HG03521 (cell line): ENCODE measurements around the gene TTC21A.
"Not testable (repeated sequence)": the region's sequence is repeated elsewhere in the genome, so short reads cannot be mapped to it uniquely, and the experiment has no call there.

ENCODE experiments used
- ATAC-seq: cut with Tn5 transposase; IDR thresholded peaks from one replicate; pipeline ENCODE4 v1.9.1; 2021; ENCODE audit warnings: mild to moderate bottlenecking, moderate library complexity; ENCODE audit not compliant: unreplicated experiment

TTC21A gene, protein sequence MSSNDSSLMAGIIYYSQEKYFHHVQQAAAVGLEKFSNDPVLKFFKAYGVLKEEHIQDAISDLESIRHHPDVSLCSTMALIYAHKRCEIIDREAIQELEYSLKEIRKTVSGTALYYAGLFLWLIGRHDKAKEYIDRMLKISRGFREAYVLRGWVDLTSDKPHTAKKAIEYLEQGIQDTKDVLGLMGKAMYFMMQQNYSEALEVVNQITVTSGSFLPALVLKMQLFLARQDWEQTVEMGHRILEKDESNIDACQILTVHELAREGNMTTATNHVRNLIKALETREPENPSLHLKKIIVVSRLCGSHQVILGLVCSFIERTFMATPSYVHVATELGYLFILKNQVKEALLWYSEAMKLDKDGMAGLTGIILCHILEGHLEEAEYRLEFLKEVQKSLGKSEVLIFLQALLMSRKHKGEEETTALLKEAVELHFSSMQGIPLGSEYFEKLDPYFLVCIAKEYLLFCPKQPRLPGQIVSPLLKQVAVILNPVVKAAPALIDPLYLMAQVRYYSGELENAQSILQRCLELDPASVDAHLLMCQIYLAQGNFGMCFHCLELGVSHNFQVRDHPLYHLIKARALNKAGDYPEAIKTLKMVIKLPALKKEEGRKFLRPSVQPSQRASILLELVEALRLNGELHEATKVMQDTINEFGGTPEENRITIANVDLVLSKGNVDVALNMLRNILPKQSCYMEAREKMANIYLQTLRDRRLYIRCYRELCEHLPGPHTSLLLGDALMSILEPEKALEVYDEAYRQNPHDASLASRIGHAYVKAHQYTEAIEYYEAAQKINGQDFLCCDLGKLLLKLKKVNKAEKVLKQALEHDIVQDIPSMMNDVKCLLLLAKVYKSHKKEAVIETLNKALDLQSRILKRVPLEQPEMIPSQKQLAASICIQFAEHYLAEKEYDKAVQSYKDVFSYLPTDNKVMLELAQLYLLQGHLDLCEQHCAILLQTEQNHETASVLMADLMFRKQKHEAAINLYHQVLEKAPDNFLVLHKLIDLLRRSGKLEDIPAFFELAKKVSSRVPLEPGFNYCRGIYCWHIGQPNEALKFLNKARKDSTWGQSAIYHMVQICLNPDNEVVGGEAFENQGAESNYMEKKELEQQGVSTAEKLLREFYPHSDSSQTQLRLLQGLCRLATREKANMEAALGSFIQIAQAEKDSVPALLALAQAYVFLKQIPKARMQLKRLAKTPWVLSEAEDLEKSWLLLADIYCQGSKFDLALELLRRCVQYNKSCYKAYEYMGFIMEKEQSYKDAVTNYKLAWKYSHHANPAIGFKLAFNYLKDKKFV (N-terminal part only)

DNA sequence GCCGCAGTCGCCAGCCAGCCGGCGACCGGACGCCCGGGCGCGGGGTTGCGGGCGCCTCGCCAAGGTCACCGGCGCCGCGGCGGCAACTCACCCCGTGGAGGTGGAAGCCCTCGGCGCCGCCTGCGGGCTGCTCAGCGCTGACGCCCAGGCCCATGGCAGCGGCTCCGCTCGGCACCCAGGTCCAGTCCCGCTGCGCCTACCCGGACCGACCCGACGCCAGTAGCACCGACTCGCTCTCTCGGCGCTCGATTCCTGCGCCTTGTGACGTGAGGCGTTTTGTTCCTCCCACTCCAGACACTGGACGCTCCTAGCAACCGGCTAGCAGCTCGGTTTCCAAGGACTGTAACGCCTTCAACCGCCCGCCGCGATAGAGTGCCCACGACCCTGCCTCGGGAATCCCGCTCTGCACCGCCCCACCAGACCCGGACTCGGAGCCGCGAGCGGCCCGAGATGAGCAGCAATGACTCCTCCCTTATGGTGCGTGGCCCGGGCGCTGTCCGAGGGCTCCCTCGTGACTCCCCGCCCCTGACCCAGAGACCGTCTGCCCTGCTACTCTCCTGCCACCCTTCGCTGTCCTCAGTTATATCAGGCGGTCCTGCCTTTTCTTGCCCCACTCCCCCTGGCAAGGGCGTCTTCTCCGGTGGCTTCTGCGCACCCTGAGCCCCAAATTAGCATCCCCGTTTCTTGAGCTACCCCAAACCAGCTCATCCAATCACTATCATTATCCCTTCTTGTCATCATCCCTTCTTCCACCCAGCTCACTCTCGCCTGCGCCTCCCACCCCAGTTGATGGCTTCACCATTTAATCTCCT, at the start of gene TTC21A, which contains the start of gene GORASP1:
Gene TTC21A, plus strand, starts transcription at position 293 of the 812 bp plus-strand sequence. Its CDS starts 158 bp downstream, at position 451.
Gene GORASP1, minus strand, starts transcription at position 240 of the 812 bp plus-strand sequence. Its CDS starts 86 bp downstream, at position 154.
- ATAC-seq: peak; percentile 44

DNA sequence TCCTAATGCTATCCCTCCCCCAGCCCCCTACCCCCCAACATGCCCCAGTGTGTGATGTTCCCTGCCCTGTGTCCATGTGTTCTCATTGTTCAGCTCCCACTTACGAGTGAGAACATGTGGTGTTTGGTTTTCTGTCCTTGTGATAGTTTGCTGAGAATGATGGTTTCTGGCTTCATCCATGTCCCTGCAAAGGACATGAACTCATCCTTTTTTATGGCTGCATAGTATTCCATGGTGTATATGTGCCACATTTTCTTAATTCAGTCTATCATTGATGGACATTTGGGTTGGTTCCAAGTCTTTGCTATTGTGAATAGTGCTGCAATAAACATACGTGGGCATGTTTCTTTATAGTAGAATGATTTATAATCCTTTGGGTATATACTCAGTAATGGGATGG, 46.3 kb upstream of the TTC21A start:
- not testable (repeated sequence) for ATAC-seq

DNA sequence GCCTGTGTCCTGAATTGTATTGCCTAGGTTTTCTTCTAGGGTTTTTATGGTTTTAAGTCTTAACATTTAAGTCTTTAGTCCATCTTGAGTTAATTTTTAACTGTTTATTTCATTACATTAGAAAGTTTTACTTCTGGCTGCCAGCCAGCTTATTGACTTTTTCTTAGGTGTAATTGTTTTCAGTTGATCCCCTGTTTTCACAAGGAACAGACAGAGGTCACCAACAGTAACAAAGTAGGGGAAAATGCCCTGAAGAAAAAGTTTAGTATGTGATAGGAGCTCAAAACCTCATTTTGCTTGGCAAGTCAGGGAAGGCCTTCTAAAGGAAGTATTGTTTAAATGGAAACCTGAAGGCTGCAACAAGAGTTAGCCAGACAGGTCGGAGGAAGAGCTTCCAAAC, 45.3 kb upstream of the TTC21A start:
- ATAC-seq: no peak

DNA sequence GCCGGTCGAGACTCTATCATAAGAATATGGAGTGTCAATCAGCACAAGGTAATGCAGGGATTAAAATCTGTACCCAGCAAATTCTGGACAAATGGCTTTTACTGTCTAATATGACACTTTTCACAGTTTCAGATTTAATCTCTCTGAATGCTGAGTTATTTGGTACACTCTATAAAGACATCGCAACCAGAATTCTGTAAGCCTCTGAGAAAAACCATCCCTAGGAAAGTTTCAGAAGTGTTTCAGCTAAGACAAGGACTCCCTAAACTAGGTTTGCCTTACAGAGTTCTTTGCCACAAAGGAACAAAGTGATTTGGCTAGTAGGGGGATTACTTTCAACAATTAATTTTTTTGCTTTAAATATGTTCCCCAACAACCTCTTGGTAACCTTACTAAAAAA, 44.3 kb upstream of the TTC21A start:
- ATAC-seq: no peak

DNA sequence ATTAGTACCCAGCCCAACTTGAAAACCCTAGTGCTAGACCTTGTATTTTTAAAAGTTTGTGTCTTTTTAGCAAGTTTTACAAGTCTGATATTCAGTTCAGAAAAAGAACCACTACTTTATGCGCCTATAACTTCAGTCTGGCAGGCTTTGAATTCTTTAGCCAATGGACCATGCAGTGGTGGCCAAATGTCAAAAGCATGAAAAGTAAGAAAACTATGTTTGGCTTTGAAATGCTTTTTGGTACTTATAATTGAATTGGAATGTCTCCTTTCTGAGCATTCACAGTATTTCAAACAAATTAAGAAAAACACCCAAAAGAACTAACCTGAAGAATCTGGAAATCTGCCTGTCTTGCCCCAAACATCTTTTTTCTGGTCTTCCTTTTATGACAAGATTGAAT, 42.8 kb upstream of the TTC21A start:
- ATAC-seq: no peak

DNA sequence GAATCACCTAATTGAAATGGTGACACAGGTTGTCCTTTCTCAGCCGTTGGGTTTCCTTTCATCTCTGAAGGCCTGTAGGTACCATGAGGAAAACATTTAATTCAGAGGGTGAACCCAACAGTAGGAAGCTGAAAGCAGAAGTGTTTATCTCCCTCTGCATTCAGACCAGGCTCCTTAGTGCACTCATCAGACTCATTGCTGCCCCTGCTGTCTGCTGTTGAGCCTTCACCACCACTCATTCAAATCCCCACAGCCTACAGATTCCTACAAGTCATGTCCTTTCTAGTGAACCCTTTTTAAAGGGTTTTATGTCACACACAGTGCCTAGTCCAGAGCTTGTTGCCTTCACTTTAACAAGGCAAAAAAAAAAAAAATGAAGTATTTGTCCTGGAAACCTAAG, 42.3 kb upstream of the TTC21A start:
- peak; percentile 92 for ATAC-seq

DNA sequence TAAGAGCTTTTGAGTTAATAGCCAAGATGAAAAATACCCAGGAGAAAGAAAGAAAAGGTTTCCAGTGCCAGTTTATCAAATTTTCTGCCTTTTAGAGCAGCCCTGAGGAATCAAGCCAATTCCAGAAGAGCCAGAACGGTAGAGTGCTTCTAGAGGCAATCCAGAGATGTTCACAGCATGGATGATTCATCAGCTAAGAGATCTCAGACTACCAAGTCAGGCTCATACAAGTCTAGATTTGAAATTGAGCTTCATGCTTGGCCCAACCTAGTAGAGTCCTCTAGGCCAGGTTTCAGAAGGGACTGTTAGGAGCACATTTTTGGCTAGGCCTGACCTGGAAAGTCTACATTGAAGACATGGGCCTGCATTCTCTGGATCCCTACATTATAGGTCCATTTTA, 40.2 kb upstream of the TTC21A start:
- ATAC-seq: no peak

DNA sequence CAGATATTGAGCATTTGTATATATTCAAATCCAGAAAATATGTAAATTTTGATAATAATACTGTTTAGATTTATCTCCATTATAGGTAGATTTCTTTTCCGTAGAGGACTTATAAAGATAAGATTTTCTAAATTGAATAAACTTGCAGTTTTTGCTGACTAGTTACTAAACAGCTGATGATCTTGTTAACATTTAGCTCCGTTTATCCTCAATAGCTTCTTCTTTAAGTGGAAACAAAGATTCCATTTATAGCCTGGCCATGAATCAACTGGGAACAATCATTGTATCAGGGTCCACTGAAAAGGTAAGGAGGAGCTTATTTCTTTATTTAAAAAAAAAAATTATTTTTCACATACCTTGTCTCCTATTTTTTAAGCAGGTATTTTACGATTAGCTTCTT, 38.9 kb upstream of the TTC21A start:
- ATAC-seq: no peak

DNA sequence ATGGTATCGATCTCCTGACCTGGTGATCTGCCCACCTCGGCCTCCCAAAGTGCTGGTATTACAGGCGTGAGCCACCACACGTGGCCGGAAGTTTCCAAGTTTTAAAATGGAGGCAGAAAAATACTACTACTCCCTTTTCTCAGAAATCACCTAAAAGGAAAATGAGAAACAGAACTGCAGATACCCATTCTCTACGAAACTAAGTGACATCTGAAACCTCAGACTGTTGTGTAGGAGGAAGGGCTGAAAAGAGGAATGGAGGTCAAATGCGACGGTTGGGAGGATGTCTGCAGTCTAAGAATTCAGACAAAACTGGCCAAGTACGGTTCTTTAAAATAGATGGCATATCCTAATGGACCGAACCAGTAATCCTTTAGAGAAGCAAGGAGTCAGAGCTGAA, 31.6 kb upstream of the TTC21A start:
- ATAC-seq: no peak

DNA sequence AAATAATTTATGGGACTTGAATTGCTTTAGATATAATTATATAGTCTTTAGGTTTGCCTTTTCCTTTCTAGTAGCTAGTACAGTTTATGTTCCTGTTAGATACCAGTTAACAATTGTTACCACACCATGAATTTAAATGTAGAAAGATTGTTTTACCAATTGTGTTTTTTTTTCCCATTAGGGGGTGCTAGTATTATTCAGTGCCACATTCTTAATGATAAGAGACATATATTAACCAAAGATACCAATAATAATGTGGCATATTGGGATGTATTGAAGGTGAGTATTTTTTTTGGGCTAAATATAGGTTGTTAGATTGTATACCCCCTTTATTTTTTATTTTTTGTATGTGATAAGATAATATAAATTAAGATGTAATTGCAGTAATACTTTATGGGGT, 27.9 kb upstream of the TTC21A start:
- ATAC-seq: no peak

DNA sequence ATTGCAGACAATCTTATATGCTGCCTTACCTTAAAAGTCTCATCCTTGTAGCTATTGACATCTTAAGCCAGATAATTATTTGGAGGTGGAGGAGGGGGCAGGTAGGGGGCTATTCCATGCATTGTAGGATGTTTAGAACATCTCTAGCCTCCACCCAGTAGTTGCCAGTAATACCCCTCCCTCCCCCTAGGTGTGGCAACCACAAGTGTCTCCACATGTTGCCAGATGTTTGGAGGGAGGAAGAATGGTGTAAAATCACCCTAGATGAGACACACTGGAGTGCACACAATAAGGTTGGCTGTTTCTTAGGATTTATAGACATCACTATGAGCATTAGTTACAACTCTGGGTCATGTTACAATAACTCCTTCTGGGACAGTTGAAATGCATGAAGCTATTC, 27.5 kb upstream of the TTC21A start:
- no peak for ATAC-seq

DNA sequence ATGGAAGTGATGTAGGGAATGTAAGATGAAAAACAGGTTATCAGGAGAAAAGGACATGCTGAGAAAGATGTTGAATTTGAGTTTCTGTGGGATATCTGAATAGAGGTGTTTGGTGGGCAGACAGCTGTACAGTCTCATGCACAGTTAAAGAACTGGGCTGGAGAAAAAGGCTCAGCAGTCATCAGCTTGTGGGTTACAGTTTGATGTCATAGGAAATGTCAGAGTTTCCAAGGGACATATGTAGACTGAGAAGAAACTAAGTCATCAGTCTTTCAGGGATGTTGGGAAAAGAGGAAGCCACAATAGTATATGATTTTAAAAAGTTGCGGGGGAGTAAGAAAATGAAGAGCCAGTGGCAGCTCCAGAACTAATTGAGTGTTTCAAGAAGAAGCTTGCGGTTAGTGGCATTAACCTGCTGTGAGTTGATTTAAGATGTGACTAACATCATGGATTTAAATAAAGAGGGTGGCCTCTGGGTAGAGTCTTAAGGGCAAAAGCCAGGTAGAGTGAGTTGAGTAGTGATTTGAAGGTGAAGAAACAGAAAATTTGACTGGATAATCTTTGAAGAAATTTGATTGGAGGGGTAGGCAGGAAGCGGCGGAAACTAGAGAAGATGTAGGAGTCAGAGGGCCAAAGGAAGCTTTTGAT, 24.7 kb upstream of the TTC21A start:
- no peak for ATAC-seq

DNA sequence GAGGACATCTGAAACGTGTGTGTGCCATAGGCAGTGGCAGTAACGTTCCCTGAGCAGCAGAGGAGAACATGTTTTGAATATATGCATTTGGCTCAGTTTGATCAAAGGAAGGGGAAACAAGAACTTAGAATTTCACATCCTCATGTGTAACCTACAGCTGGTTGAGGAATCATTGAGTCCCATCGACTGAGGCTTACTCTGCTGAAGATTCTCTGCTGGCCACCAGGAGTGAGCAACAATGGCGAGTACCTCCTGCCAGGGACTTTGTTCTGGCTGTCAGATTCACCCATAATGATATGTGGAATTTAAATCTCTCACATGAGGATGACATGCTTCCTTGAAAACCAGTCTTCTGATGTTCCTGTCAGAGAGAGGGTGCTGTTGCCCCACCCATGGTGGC, 21.3 kb upstream of the TTC21A start:
- ATAC-seq: no peak

DNA sequence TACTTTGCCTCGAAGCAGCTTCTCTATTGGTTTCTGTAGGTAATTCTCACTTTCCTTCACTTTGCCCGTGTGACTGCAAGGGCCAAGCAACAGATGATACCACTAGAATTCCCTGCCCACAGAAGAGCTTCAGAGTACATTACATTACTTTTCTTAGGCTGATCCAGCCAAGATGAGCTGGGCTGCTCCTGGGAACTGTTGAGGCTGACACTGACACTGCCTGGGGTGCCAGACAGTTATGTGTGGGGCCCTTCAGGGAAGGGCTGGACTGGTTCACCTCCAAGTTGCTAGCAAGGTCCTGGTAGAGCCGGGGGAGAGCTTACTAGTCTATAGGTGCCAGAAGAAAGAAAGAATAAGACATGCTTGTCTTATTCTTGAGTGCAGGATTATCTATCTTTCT, 19.0 kb upstream of the TTC21A start:
- ATAC-seq: no peak

DNA sequence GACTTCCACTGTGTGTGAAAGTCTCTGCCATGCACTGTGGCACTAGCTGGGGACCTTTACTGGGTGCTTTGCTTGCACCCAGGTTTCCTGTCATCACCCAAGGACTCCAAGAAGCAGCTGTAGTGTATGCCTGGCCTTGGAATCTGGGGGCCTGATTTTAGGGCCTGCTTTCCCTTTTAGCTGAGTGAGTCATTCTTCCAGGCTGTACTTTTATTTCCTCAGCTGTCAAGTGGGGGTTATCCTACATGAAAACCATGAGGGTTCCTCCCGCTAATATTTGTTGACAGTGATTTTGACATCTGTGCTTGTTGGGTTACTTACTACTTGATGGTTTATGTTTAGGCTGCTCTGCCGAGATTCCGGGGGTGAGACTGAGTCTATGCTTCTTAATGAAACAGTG, 18.6 kb upstream of the TTC21A start:
- no peak for ATAC-seq

DNA sequence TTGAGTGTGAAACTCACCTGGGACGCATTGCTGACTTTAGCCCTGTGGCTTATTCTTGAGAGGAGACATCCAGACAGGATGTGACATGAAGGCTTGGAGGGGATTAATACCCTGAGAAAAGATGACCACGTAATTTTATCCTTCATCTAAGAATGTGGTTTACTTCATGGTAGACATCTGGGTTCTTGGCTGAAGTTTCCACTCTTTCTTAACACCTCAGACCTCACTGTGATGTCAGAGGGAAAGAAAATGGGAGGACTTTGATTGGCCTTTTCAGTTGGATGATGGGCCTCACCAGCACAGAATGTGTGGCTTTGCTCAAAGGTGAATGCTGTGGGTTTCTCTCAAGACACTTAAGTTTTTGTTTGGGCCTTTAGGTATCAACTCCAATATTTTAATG, 16.6 kb upstream of the TTC21A start:
- ATAC-seq: no peak

DNA sequence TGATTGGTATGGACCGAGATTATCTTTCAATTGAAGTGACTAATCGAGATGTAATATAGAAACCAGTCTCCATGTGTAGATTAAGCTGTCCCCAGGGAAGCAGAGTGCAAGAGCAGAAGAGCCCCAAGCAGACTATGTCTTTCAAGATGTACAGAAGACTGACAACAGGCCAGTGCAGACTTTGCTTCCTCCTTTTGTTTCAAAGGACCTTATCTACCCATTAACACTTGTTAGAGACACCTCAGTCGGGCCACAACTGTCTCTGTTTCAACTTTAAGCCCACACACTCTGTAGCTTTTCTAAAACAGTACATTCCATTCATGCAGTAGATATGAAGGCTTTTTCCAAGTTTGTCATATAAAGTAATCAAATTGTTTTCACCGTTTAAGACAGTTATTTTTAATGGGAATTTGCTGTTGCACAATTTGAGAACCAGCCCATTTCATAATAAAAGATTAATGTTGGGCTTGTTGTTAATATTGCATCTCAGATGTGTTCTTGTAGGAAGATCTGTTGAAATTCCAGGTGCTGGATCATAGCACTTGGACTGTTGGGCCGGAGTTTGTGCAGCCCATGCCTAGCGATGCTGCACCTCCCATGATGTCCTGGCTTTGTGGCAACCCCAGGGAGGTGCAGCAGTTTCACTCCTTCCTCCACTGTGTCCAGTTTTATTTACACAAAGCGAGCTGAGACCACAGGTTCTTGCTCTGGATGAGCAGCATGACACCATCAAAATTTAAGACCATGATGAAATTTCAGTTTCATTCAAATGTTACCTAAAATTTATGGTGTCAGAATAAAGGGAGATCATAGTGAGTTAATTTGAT, 12.4 kb upstream of the TTC21A start:
- no peak for ATAC-seq

DNA sequence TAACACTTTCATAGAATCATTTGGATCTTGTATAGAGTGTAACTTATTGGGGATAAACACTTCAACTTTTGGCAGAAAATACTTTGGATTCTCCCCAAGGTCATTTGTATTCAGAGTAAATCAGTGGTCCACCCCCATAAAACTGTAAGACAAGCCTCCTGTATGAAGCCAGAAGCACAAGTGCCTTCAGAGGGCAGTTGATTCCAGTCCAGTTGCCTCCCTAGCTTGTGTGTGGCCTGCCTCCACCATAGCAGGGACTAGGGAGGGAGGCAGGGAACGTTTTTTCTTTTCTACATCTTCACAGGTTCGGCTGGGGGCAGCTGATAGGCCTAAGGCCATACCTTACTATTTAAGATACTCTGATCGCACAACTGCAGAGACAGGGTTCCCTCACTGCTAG, 11.7 kb upstream of the TTC21A start:
- ATAC-seq: no peak

DNA sequence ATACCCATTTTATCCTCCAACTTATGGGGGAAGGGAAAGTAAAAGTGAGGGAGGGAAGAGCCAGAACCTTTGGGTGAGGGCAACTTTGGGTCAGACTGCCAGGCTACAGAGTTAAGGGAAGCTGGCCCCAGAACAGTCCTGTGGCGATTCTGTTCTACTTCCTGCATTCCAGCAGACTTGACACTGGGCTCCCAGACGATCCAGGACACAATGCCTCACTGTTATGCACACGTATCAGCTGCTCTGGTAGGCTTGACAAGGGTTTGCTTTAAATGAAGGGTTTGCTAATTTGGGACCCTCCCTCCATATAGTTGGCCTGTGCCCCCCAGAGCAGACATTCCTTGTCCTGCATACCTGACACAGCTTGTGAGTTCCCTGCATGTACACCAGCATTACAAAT, 10.7 kb upstream of the TTC21A start:
- ATAC-seq: no peak
